Mucosa of descending colon (tissue), 3 donors: ENCODE measurements around the gene PROX2. TPM values are rescaled to one million over a fixed set of nuclear protein-coding genes. Genes with fewer than 3 reads are reported as not detected.

Source experiments
- ATAC-seq: fragments of 200-7000 bp; cut with Tn5 transposase; one replicate; pipeline ENCODE4 v1.9.1; 2020; ENCODE audit warnings: mild to moderate bottlenecking, moderate library complexity
- DNase-seq, 3 donors: peaks; one replicate each; pipeline ENCODE4 v3.0.0-alpha.2; 2020
- H3K36me3 ChIP-seq: fragments of 200-600 bp; one replicate; pipeline ENCODE4 v1.8.0; 2021; ENCODE audit warnings: low read depth, mild to moderate bottlenecking
- H3K4me1 ChIP-seq: fragments of 200-600 bp; one replicate; pipeline ENCODE4 v1.8.0; 2021; ENCODE audit warnings: low read depth, mild to moderate bottlenecking
- H3K4me3 ChIP-seq: fragments of 200-600 bp; one replicate; pipeline ENCODE4 v1.8.0; 2021; ENCODE audit warnings: mild to moderate bottlenecking
- H3K9me3 ChIP-seq: fragments of 200-600 bp; one replicate; pipeline ENCODE4 v1.8.0; 2021; ENCODE audit warnings: mild to moderate bottlenecking
- intact Hi-C, 2 donors: fragments of 100-400 bp; cut with DNase I in 1 of 2; cut with micrococcal nuclease in 1 of 2; formaldehyde crosslinking; loops; one replicate each; pipeline versions ENCODE4 v1.11.0 to v1.11.1; 2022; cut with DNase I, micrococcal nuclease
- total RNA-seq, 3 donors: library from RNA; stranded (reverse); fragmentation: NEBNext Ultra II Directional in 2 of 3; extraction: Animal tissue kit (Norgen Biotek cat#: 25700) in 2 of 3; gene quantifications; one replicate each; pipeline versions ENCODE4 v1.2.1 to v1.2.4, GENCODE V29; 2021 to 2023
- TF ChIP-seq, protein P1 (sequence below): fragments of 200-600 bp; IDR thresholded peaks from one replicate; pipeline ENCODE4 v1.8.0; 2022; ENCODE audit warnings: antibody characterized with exemption, mild to moderate bottlenecking
- donor health status: DM: no; HTN: no; CAD: no; lungs with moderate emphysema.
- donor health status: DM: no; HTN: no; CAD: no.
- donor health status: DM: no; HTN: yes; CAD: no.

Gene PROX2
- total RNA-seq, 3 donors from 2014 or later = 0.07 to 0.09 TPM; not detected in 1

DNA sequence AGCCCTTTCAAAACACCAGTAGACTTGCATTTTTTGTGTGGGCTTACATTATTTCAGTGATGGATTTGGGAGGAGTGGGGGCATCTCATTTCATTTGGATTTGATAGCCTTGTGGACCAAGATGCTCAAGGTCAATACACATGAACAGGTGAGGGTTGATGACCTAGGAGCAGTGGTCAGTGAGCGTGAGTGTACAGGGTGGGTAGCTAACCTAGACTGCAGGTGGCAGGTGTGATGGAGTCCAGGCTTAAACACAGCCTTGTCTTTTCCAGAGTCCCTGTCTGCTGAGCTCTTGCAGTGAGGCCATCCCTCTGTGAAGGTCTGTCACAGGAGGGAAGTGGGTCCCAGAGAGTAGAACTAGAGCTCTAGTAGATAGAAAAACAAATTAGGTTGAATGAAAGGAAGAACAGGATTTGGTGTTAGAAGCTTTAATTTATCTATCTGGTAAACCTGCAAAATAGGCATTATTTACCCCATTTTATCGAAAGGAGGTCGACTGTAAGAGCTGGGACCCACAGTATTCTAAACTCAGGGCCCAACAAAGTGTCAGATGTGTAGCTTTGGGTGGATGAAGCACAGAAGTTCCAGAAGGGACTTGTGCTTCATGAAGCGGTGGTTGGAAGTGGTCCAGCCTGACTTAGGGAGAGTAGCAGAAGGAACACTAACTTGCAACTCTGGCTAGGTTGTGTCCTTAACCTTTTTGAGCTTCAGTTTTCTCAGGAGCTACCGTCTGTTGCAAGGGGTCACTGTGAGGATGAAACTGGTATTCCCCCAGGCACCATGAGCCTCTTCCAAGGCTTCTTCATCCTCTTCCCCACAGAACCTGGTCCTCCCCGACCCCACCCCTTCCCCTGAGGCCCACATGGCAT lies 28.9 kb upstream of the PROX2 start:
- H3K36me3 ChIP-seq = peaks cover 14% of the 10 kb centered on the region
- TF ChIP-seq, protein P1, sequence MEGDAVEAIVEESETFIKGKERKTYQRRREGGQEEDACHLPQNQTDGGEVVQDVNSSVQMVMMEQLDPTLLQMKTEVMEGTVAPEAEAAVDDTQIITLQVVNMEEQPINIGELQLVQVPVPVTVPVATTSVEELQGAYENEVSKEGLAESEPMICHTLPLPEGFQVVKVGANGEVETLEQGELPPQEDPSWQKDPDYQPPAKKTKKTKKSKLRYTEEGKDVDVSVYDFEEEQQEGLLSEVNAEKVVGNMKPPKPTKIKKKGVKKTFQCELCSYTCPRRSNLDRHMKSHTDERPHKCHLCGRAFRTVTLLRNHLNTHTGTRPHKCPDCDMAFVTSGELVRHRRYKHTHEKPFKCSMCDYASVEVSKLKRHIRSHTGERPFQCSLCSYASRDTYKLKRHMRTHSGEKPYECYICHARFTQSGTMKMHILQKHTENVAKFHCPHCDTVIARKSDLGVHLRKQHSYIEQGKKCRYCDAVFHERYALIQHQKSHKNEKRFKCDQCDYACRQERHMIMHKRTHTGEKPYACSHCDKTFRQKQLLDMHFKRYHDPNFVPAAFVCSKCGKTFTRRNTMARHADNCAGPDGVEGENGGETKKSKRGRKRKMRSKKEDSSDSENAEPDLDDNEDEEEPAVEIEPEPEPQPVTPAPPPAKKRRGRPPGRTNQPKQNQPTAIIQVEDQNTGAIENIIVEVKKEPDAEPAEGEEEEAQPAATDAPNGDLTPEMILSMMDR = no peak
- peaks cover 12% of the 10 kb centered on the region for H3K4me1 ChIP-seq
- H3K4me3 ChIP-seq = no peak overlapping the region
- no peak for DNase-seq
- no peak for ATAC-seq
- no peaks in the 10 kb centered on the region for H3K9me3 ChIP-seq
- intact Hi-C loops = loop anchor here (5.0 kb wide), 2 partner anchors 43 to 48 kb away; no protein-coding TSS in a partner anchor

- peaks cover 28% of the 10 kb centered on the region for H3K36me3 ChIP-seq
- H3K4me1 ChIP-seq = peaks cover 12% of the 10 kb centered on the region
- H3K4me3 ChIP-seq = no peak overlapping the region
- TF ChIP-seq, protein P1 = no peak
- H3K9me3 ChIP-seq = no peaks in the 10 kb centered on the region
- intact Hi-C loops = loop anchor here in 1 of 2 donors (5.0 kb wide), 1 partner anchor 46 kb away; no protein-coding TSS in a partner anchor
- no peak for ATAC-seq
- DNase-seq = no peak
Measured at GRCh38 chr14:74902941-74903705, 27.2 kb upstream of the PROX2 start.

DNA sequence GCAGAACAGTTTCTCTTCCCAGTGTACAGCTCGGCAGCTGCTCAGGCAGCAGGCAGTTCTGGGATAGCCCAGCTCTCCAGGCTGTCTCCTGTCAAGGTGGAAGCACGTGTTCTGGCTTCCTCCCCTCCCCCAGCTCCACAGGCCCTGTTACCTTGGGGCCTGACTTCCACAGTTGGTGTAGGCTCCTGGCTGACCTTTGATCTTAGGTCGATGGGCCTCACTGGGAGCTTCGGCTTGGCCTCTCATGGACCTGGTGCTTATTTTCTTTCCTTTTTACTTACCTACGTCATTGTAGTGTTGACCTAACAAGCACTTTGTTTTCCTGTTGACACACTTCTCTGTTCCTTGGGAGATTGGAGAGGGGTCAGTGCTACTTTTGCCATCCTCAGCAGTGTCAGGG lies 22.7 kb upstream of the PROX2 start:
- H3K4me1 ChIP-seq = no peaks in the 10 kb centered on the region
- H3K4me3 ChIP-seq = no peak overlapping the region
- DNase-seq (no peak), ATAC-seq (peak; percentile 12)
- no peaks in the 10 kb centered on the region for H3K9me3 ChIP-seq
- H3K36me3 ChIP-seq = peaks cover 45% of the 10 kb centered on the region
- intact Hi-C loops = no loop called here
- TF ChIP-seq, protein P1 = no peak

GRCh38 chr14:74898083-74898482 lies 22.1 kb upstream of the PROX2 start:
- no peaks in the 10 kb centered on the region for H3K4me1 ChIP-seq
- H3K4me3 ChIP-seq = no peak overlapping the region
- intact Hi-C loops = no loop called here
- ATAC-seq (no peak), DNase-seq (no peak)
- TF ChIP-seq, protein P1 = no peak
- H3K9me3 ChIP-seq = no peaks in the 10 kb centered on the region
- peaks cover 43% of the 10 kb centered on the region for H3K36me3 ChIP-seq

- Histone ChIP-seq H3K4me1 (no peaks in the 10 kb centered on the region), H3K36me3 (peaks cover 41% of the 10 kb centered on the region), H3K9me3 (no peaks in the 10 kb centered on the region), H3K4me3 (no peak overlapping the region)
- intact Hi-C loops = no loop called here
- TF ChIP-seq, protein P1 = no peak
- no peak for DNase-seq
- no peak for ATAC-seq
Measured at GRCh38 chr14:74897642-74898041, 21.7 kb upstream of the PROX2 start.
